Activated CD8-positive, alpha-beta memory T cell treated with anti-CD3 and anti-CD28 coated beads, Interleukin-2, amount 50 U/mL, for 4 hours (primary cell): Measurements from ENCODE around the gene ITGA4.

Source experiments
- DNase-seq: peaks from one replicate; pipeline ENCODE4 v3.0.0-alpha.2; 2020

The ITGA4 gene

DNA sequence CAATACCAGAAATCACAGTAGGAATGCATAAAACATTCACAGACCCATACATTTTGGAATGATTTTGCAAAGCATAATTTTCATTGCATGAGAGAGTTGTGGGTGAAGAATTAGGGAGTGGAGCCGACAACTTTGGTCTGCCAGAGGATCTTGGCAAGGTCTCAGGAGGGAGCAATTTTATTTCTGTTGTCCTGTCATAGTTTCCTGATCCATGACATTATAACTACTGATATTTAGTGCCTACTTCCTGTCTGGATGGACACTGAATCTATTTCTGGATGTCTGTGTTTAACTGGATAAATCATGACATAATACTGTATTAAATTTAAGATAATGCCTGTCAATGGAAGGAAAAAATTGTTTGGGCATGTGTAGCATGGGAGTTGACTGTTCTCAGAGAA is 2.4 kb downstream of the ITGA4 start:
- DNase-seq: no peak

GRCh38 chr2:181461056-181461997 is 4.1 kb downstream of the ITGA4 start:
- no peak for DNase-seq

GRCh38 chr2:181462033-181462432 is 4.8 kb downstream of the ITGA4 start:
- DNase-seq: no peak

- no peak for DNase-seq
Observed at GRCh38 chr2:181463588-181463987, 6.4 kb downstream of the ITGA4 start.

DNA sequence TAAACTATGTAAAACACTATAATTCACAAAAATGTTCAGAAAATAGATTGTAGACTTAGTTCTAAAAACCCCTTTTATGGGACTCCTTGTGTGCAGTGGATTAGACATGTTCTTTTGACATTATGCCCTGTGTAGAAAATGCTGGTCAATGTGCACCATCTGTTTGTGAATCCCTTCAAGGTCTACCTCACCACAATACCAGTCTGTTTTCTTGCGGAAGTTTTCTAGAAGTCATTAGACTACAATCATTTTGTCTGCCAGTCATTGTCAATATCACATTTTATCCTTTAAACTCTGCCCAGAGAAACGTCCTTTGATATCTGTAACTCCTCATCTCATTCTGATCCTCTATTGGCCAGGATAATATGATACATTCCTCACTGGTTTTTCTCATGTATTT is 7.8 kb downstream of the ITGA4 start:
- DNase-seq: no peak

GRCh38 chr2:181465676-181466375 is 8.6 kb downstream of the ITGA4 start:
- DNase-seq: no peak

GRCh38 chr2:181466661-181467576 is 9.7 kb downstream of the ITGA4 start:
- peak; percentile 78 for DNase-seq

GRCh38 chr2:181467966-181468707 is 11.0 kb downstream of the ITGA4 start:
- DNase-seq: no peak

- DNase-seq: no peak
Observed at GRCh38 chr2:181468811-181469210, 11.6 kb downstream of the ITGA4 start.

- no peak for DNase-seq
Observed at GRCh38 chr2:181471226-181471625, 14.0 kb downstream of the ITGA4 start.

DNA sequence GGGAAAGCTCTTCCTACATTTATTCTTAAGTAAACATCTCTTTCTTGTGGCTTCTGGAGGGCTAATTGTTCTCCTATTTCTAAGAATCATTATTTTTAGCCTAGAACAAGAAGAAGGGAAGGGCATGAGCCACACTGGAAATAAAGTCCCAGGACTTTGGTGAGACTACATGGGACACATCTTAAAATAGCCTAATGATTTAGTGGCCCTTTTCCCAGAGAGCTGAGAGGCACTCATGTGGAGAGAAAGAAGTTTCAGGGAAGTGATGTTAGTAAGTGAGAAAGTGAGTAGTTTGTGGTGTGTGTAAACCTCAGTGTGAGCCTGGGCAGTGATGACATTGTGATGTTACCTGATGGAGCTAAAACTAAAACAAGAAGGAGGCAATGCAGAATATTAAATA is 14.6 kb downstream of the ITGA4 start:
- DNase-seq: no peak

DNA sequence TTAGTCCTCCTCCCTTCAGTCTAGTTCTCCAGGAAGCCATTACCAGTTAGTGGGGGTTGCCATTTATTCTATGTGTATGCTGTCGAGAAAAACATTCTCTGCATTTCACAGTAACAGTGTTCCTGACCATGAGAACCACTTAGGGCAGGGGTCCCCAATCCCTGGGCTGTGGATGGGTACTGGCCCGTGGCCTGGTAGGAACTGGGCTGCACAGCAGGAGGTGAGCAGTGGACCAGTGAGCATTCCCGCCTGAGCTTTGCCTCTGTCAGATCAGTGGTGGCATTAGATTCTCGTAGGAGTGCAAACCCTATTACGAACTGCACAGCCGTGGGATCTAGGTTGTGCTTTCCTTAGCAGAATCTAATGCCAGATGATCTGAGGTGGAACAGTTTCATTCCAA is 15.8 kb downstream of the ITGA4 start:
- DNase-seq: no peak

GRCh38 chr2:181474222-181474881 is 17.2 kb downstream of the ITGA4 start:
- no peak for DNase-seq

DNA sequence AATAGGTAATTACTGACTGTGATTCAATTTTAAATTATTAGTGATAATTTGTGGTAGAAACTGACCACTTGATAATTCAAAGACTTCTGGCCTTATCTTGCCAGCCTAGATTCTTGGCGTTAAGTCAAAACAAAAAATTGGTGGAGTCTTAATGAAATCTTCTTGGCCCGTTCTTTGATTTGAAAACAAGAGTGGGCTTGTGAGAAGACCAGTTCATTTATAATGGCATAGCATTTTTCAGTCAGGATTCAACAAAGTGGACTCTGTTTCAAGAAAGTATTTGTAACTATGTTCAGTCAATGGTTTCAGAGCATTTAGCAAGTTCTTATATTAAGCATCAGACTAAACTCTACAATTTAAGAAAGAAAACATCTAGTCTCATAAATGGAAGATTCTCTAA is 26.0 kb downstream of the ITGA4 start:
- no peak for DNase-seq

- no peak for DNase-seq
Observed at GRCh38 chr2:181483876-181484275, 26.7 kb downstream of the ITGA4 start.

DNA sequence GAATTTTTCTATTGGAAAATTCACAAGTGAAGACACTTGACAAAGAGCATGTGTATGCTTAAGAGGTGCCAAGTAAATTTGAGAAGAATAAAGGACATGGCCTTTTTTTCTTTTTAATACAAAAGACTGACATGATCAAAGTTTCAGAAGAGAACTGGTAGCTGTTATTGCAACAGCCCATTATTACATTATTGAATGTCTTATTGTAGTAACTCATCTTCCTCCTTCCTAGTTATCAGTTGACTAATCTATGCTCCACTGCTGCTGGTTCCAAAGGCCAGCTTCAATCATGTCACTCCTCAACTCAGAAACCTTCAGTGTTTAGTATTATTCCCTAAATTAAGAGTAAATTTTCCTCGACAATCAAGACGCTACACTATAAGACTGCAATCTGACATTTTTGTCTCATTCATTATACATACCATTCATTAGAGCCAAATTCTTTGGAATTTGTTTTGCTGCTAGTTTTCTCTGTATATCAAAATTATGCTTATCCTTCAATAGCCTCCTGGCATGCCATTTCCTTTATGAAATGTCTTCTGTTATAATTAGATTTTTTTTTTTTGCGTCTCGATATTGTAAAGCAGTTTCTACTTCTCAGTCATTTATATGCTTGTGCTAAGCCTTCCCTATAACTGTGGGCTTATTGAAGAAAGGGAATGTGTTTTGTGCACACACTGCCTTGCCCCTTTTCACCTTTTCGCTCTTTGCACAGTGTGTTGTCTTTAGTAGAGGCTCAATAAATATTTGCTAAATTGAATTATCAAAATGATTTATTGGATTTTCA is 27.9 kb downstream of the ITGA4 start:
- DNase-seq: no peak

- no peak for DNase-seq
Observed at GRCh38 chr2:181485638-181485946, 28.4 kb downstream of the ITGA4 start.

DNA sequence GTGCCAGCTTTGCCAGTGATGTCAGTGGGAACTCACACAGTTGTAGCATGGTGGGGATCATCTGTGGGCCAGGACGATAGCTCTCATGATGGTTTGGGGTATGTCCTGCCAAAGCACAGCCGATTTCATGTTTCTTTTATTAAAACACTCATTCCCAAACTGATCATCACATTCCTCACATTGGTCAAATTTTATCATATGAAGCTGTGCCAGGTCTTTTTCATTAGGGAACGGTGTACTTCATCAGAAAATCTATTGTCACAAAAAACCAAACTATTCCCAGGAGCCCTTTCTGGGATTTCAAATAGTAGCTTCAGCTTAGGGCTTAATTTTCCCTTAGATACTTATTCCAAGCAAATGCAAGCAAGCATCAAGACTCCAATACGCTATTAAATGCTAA is 42.0 kb downstream of the ITGA4 start:
- DNase-seq: no peak

GRCh38 chr2:181500201-181500600 is 43.0 kb downstream of the ITGA4 start:
- no peak for DNase-seq

- no peak for DNase-seq
Observed at GRCh38 chr2:181515719-181516118, 58.5 kb downstream of the ITGA4 start.

GRCh38 chr2:181516992-181517391 is 59.8 kb downstream of the ITGA4 start:
- no peak for DNase-seq
